HCT116 (cell line): ENCODE measurements around the gene FARP1. TPM values are rescaled to one million over a fixed set of nuclear protein-coding genes. Genes with fewer than 3 reads are reported as not detected.

Experiments used
- ATAC-seq: fragments of 200-7000 bp; cut with Tn5 transposase; 2 replicates; pipeline ENCODE4 v1.9.1; 2020; ENCODE audit warnings: mild to moderate bottlenecking, moderate library complexity
- BruUV-seq: library from RNA; stranded (reverse); fragments of 400-500 nt; replicated peaks from 2 replicates; lab custom pipeline; 2021; lab: Mats Ljungman, UMichigan
- CTCF ChIA-PET: fragments of 300-600 bp; sonication (Branson Sonifier 250); formaldehyde crosslinking; loops from one replicate; lab custom pipeline; 2021; ENCODE audit warnings: antibody characterized with exemption; lab: Charles Lee
- POLR2A ChIA-PET: fragments of 300-600, 350-600 bp; sonication (Branson Sonifier 250); formaldehyde crosslinking; loops from one replicate; lab custom pipeline; 2021; ENCODE audit warnings: antibody characterized with exemption; lab: Charles Lee
- RAD21 ChIA-PET, 2 experiments: fragments of 300-600 bp; sonication (Branson Sonifier 250); formaldehyde crosslinking; loops; one replicate each; lab custom pipeline; 2023; ENCODE audit warnings: low total read pairs in 2 of 2; ENCODE audit not compliant: uncharacterized antibody in 2 of 2, unreplicated experiment in 2 of 2, low non-redundant PET in 1 of 2; lab: Charles Lee
- DNase-seq: peaks from one replicate; pipeline ENCODE4 v3.0.0-alpha.2; 2010; ENCODE audit warnings: low read depth, low spot score
- H2AFZ ChIP-seq: fragments of 200-600 bp; shearing (Covaris generic), sonication (generic); 2 replicates; pipeline ENCODE4 v1.6.1; 2017; ENCODE audit warnings: low read depth, mixed run types, mixed read lengths, antibody characterized with exemption, low read length; ENCODE audit not compliant: poor library complexity, severe bottlenecking
- H3K27ac ChIP-seq: 2 replicates; pipeline ENCODE4 v1.5.1; 2012; ENCODE audit warnings: low read depth, low read length
- H3K27me3 ChIP-seq: fragments of 200-600 bp; sonication (generic); 2 replicates; pipeline ENCODE4 v1.6.1; 2016; ENCODE audit warnings: mixed run types, low read length, mixed read lengths; ENCODE audit not compliant: insufficient read depth
- H3K36me3 ChIP-seq, 2 experiments: fragments of 200-500 bp in 1 of 2; fragments of 200-600 bp in 1 of 2; sonication (Bioruptor generic) in 1 of 2; sonication (generic) in 1 of 2; 2 replicates each; pipeline versions ENCODE4 v1.5.1 to v1.6.1; 2014 to 2016; ENCODE audit warnings: low read length in 2 of 2, inconsistent platforms in 1 of 2, mixed read lengths in 1 of 2, mixed run types in 1 of 2; ENCODE audit not compliant: insufficient read depth in 2 of 2, control insufficient read depth in 1 of 2
- H3K4me1 ChIP-seq, 2 experiments: fragments of 200-600 bp in 1 of 2; sonication (generic) in 1 of 2; 2 replicates each; pipeline versions ENCODE4 v1.5.1 to v1.6.1; 2012 to 2017; ENCODE audit warnings: low read length in 2 of 2, inconsistent platforms in 1 of 2, mild to moderate bottlenecking in 1 of 2, mixed read lengths in 1 of 2, mixed run types in 1 of 2, moderate library complexity in 1 of 2; ENCODE audit not compliant: insufficient read depth in 2 of 2, control insufficient read depth in 1 of 2
- H3K4me2 ChIP-seq: fragments of 200-600 bp; sonication (generic); 2 replicates; pipeline ENCODE4 v1.6.1; 2017; ENCODE audit warnings: mixed run types, low read length, mixed read lengths
- H3K4me3 ChIP-seq, 2 experiments: fragments of 200-600 bp in 1 of 2; sonication (generic) in 1 of 2; replicated peaks in 1 of 2; 2 replicates each; pipeline ENCODE4 v1.5.1; 2011 to 2016; ENCODE audit warnings: low read length in 2 of 2, control low read depth in 1 of 2, low read depth in 1 of 2, mild to moderate bottlenecking in 1 of 2, mixed read lengths in 1 of 2, mixed run types in 1 of 2
- H3K79me2 ChIP-seq: fragments of 200-600 bp; sonication (generic); 2 replicates; pipeline ENCODE4 v1.6.1; 2017; ENCODE audit warnings: mild to moderate bottlenecking, mixed run types, low read length, moderate library complexity, mixed read lengths; ENCODE audit not compliant: insufficient read depth
- H3K9ac ChIP-seq: fragments of 200-600 bp; sonication (generic); 2 replicates; pipeline ENCODE4 v1.6.1; 2016; ENCODE audit warnings: low read length, mixed read lengths
- H3K9me2 ChIP-seq: fragments of 200-600 bp; sonication (generic), shearing (Covaris generic); 2 replicates; pipeline ENCODE4 v1.6.1; 2017; ENCODE audit warnings: mixed run types, mild to moderate bottlenecking, moderate library complexity; ENCODE audit not compliant: insufficient read depth
- H3K9me3 ChIP-seq, 2 experiments: fragments of 200-500 bp in 1 of 2; fragments of 200-600 bp in 1 of 2; sonication (Bioruptor generic) in 1 of 2; sonication (generic) in 1 of 2; 2 replicates each; pipeline ENCODE4 v1.6.1; 2014 to 2017; ENCODE audit warnings: low read length in 2 of 2, mixed read lengths in 2 of 2, inconsistent platforms in 1 of 2, low read depth in 1 of 2, mild to moderate bottlenecking in 1 of 2, mixed run types in 1 of 2, moderate library complexity in 1 of 2; ENCODE audit not compliant: control insufficient read depth in 1 of 2, insufficient read depth in 1 of 2
- H4K20me1 ChIP-seq: fragments of 200-600 bp; sonication (generic), shearing (Covaris generic); 2 replicates; pipeline ENCODE4 v1.6.1; 2017; ENCODE audit warnings: mixed run types, mild to moderate bottlenecking, moderate library complexity; ENCODE audit not compliant: insufficient read depth
- CBX3 ChIP-seq: IDR thresholded peaks from 2 replicates; pipeline ENCODE4 v1.6.1; 2012; ENCODE audit warnings: low read depth
- CEBPB ChIP-seq: IDR thresholded peaks from 2 replicates; pipeline ENCODE4 v1.6.1; 2012; ENCODE audit warnings: low read depth
- EGR1 ChIP-seq: IDR thresholded peaks from 2 replicates; pipeline ENCODE4 v1.6.1; 2012; ENCODE audit warnings: low read depth
- EZH2phosphoT487 ChIP-seq: fragments of 200-600 bp; IDR thresholded peaks from 2 replicates; pipeline ENCODE4 v1.6.1; 2018; ENCODE audit warnings: antibody characterized with exemption, borderline replicate concordance
- JUND ChIP-seq: IDR thresholded peaks from 2 replicates; pipeline ENCODE4 v1.6.1; 2012
- RAD21 ChIP-seq: IDR thresholded peaks from 2 replicates; pipeline ENCODE4 v1.6.1; 2012; ENCODE audit warnings: low read depth, mild to moderate bottlenecking
- YY1 ChIP-seq: IDR thresholded peaks from 2 replicates; pipeline ENCODE4 v1.6.1; 2011; ENCODE audit warnings: low read length, low read depth, moderate library complexity, mild to moderate bottlenecking; ENCODE audit not compliant: insufficient replicate concordance; ENCODE audit errors: extremely low read depth
- ZNF274 ChIP-seq: fragments of 200-500 bp; sonication (Bioruptor generic); IDR thresholded peaks from 2 replicates; pipeline ENCODE4 v1.6.1; 2014; ENCODE audit warnings: mild to moderate bottlenecking, low read depth, low read length, inconsistent platforms
- intact Hi-C: fragments of 100-400 bp; cut with micrococcal nuclease; formaldehyde crosslinking; loops from 2 replicates; pipeline ENCODE4 v1.10.0; 2022
- total RNA-seq: library from RNA; stranded (reverse); gene quantifications from one replicate; pipeline ENCODE4 v1.2.1, GENCODE V29; 2021; ENCODE audit not compliant: unreplicated experiment
- TF ChIP-seq, protein P1 (sequence below), 3 experiments: fragments of 200-600 bp in 1 of 3; sonication (generic) in 1 of 3; IDR thresholded peaks in 2 of 3; conservative IDR thresholded peaks in 1 of 3; 2 replicates each; pipeline ENCODE4 v1.5.1; 2012 to 2017; ENCODE audit warnings: low read depth in 2 of 3, low read length in 2 of 3, antibody characterized with exemption in 1 of 3, borderline replicate concordance in 1 of 3, control low read depth in 1 of 3, mild to moderate bottlenecking in 1 of 3, mixed read lengths in 1 of 3, mixed run types in 1 of 3, moderate library complexity in 1 of 3; ENCODE audit not compliant: insufficient read depth in 1 of 3
- TF ChIP-seq, protein P2 (sequence below): IDR thresholded peaks from 2 replicates; pipeline ENCODE4 v1.6.1; 2012; ENCODE audit warnings: low read depth

The FARP1 gene
- total RNA-seq, 1 experiment from 2014 or later: 30.5 TPM

DNA sequence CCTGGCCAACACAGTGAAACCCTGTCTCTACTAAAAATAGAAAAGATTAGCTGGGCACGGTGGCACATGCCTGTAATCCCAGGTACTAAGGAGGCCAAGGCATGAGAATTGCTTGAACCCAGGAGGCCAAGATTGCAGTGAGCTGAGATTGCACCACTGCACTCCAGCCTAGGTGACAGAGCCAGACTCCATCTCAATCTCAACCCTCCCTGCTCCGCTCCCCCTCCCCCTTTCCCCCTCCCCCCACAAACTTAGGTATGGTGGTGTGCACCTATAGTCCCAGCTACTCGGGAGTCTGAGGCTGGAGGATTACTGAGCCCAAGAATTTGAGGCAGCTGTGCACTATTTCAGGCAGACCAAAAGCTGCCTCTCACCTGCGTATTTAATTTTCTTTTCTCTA, 55.8 kb downstream of the FARP1 start:
- Histone ChIP-seq H3K9ac (no peak overlapping the region), H3K36me3 (no peaks in the 10 kb centered on the region), H3K9me3 (no peaks in the 10 kb centered on the region), H4K20me1 (no peaks in the 10 kb centered on the region), H3K79me2 (no peaks in the 10 kb centered on the region), H3K27me3 (no peaks in the 10 kb centered on the region), H3K27ac (no peak overlapping the region), H2AFZ (no peak overlapping the region), H3K4me3 (no peak overlapping the region), H3K4me1 (no peaks in the 10 kb centered on the region), H3K4me2 (no peak overlapping the region), H3K9me2 (no peaks in the 10 kb centered on the region)
- intact Hi-C loops: no loop called here
- ChIA-PET POLR2A (no interaction called here), CTCF (no interaction called here), RAD21 (no interaction called here)
- no peak for DNase-seq
- BruUV-seq: no TSS peak
- TF ChIP-seq JUND (no peak), EGR1 (no peak)
- no peak for ATAC-seq

- ATAC-seq: no peak
- Histone ChIP-seq H2AFZ (no peak overlapping the region), H3K9ac (no peak overlapping the region), H3K36me3 (no peaks in the 10 kb centered on the region), H3K4me1 (no peaks in the 10 kb centered on the region), H3K4me2 (no peak overlapping the region), H3K27ac (no peak overlapping the region), H3K9me3 (no peaks in the 10 kb centered on the region), H4K20me1 (no peaks in the 10 kb centered on the region), H3K4me3 (no peak overlapping the region), H3K79me2 (no peaks in the 10 kb centered on the region), H3K27me3 (no peaks in the 10 kb centered on the region), H3K9me2 (no peaks in the 10 kb centered on the region)
- ChIA-PET CTCF (no interaction called here), POLR2A (no interaction called here), RAD21 (no interaction called here)
- BruUV-seq: no TSS peak
- TF ChIP-seq EZH2phosphoT487 (no peak), RAD21 (no peak), YY1 (no peak), CEBPB (no peak), CBX3 (no peak), ZNF274 (no peak)
- TF ChIP-seq, protein P1, sequence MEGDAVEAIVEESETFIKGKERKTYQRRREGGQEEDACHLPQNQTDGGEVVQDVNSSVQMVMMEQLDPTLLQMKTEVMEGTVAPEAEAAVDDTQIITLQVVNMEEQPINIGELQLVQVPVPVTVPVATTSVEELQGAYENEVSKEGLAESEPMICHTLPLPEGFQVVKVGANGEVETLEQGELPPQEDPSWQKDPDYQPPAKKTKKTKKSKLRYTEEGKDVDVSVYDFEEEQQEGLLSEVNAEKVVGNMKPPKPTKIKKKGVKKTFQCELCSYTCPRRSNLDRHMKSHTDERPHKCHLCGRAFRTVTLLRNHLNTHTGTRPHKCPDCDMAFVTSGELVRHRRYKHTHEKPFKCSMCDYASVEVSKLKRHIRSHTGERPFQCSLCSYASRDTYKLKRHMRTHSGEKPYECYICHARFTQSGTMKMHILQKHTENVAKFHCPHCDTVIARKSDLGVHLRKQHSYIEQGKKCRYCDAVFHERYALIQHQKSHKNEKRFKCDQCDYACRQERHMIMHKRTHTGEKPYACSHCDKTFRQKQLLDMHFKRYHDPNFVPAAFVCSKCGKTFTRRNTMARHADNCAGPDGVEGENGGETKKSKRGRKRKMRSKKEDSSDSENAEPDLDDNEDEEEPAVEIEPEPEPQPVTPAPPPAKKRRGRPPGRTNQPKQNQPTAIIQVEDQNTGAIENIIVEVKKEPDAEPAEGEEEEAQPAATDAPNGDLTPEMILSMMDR (IDR thresholded peaks at IDR 0.05 in 2 of 3, conservative IDR thresholded peaks at IDR 0.05 in 1 of 3; ENCODE audit: borderline replicate concordance in 1 of 3, insufficient read depth in 1 of 3, low read depth in 2 of 3, low read length in 2 of 3): no peak
- TF ChIP-seq, protein P2, sequence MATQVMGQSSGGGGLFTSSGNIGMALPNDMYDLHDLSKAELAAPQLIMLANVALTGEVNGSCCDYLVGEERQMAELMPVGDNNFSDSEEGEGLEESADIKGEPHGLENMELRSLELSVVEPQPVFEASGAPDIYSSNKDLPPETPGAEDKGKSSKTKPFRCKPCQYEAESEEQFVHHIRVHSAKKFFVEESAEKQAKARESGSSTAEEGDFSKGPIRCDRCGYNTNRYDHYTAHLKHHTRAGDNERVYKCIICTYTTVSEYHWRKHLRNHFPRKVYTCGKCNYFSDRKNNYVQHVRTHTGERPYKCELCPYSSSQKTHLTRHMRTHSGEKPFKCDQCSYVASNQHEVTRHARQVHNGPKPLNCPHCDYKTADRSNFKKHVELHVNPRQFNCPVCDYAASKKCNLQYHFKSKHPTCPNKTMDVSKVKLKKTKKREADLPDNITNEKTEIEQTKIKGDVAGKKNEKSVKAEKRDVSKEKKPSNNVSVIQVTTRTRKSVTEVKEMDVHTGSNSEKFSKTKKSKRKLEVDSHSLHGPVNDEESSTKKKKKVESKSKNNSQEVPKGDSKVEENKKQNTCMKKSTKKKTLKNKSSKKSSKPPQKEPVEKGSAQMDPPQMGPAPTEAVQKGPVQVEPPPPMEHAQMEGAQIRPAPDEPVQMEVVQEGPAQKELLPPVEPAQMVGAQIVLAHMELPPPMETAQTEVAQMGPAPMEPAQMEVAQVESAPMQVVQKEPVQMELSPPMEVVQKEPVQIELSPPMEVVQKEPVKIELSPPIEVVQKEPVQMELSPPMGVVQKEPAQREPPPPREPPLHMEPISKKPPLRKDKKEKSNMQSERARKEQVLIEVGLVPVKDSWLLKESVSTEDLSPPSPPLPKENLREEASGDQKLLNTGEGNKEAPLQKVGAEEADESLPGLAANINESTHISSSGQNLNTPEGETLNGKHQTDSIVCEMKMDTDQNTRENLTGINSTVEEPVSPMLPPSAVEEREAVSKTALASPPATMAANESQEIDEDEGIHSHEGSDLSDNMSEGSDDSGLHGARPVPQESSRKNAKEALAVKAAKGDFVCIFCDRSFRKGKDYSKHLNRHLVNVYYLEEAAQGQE: no peak
- no peak for DNase-seq
- intact Hi-C loops: no loop called here
These were observed 56.6 kb downstream of the FARP1 start for GRCh38 chr13:98199480-98199879.
